Measurements from ENCODE around the gene D2HGDH.

DNA sequence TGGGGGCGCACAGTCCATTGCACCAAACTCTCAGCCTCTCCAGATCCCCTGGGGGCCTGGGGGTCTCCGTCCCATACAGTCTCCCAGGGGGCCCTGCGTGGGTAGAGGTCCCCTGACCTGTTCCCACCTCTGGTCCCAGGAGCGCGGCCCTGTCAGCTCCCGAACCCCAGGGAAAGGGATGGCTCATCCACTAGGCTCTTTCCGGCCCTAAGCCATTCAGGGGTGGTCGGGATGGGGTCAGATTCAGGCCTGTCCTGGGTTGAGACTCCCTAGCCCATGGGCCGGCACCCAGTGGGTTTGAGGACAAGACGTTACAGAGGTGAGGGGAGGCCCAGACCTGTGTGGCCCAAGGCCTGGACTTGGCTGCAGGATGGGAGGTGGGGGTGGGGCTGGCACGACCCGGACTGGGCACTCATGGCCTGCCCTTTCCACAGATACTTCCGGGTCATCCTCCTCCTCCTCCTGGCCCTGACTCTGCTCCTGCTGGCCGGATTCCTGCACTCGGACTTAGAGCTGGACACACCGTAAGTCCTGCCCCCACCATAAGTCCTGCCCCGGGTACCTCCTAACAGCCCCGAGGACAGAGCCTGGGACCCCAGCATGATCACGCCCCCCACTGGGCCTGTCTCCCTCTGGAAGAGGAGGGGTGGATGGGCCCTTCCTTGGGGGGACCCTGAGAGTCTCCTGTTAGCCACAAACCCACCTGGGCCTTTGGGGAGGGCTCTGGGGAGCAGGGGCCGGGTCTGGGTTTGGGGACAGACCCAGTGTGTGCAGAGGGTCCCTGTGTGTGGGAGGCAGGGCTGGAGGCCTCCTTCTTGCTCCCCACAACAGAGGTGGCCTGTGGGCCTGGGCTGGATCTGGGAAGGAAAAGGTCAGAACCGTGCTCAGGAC, 64.4 kb downstream of the D2HGDH start:
- TF ChIP-seq, protein P1, sequence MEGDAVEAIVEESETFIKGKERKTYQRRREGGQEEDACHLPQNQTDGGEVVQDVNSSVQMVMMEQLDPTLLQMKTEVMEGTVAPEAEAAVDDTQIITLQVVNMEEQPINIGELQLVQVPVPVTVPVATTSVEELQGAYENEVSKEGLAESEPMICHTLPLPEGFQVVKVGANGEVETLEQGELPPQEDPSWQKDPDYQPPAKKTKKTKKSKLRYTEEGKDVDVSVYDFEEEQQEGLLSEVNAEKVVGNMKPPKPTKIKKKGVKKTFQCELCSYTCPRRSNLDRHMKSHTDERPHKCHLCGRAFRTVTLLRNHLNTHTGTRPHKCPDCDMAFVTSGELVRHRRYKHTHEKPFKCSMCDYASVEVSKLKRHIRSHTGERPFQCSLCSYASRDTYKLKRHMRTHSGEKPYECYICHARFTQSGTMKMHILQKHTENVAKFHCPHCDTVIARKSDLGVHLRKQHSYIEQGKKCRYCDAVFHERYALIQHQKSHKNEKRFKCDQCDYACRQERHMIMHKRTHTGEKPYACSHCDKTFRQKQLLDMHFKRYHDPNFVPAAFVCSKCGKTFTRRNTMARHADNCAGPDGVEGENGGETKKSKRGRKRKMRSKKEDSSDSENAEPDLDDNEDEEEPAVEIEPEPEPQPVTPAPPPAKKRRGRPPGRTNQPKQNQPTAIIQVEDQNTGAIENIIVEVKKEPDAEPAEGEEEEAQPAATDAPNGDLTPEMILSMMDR (conservative IDR thresholded peaks at IDR 0.05; ENCODE audit: low read depth in 2 of 2): no peak
- TF ChIP-seq POLR2AphosphoS5 (IDR thresholded peaks at IDR 0.05; ENCODE audit: low read depth) (no peak), EZH2 (IDR thresholded peaks at IDR 0.05; ENCODE audit: low read depth, unreplicated experiment) (no peak), NANOG (IDR thresholded peaks at IDR 0.05; ENCODE audit: borderline replicate concordance) (no peak), EZH2phosphoT487 (IDR thresholded peaks at IDR 0.05; ENCODE audit: unreplicated experiment) (no peak), JUNB (IDR thresholded peaks at IDR 0.05; ENCODE audit: unreplicated experiment) (no peak), ZNF331 (CRISPR knock-in tag; IDR thresholded peaks at IDR 0.05; ENCODE audit: low read depth) (no peak), CREB1 (CRISPR knock-in tag; IDR thresholded peaks at IDR 0.05; ENCODE audit: low read depth) (no peak), STAT1 (IDR thresholded peaks at IDR 0.05; ENCODE audit: unreplicated experiment) (no peak), ZNF114 (CRISPR knock-in tag; IDR thresholded peaks at IDR 0.05) (no peak)
- TF ChIP-seq, protein P2, sequence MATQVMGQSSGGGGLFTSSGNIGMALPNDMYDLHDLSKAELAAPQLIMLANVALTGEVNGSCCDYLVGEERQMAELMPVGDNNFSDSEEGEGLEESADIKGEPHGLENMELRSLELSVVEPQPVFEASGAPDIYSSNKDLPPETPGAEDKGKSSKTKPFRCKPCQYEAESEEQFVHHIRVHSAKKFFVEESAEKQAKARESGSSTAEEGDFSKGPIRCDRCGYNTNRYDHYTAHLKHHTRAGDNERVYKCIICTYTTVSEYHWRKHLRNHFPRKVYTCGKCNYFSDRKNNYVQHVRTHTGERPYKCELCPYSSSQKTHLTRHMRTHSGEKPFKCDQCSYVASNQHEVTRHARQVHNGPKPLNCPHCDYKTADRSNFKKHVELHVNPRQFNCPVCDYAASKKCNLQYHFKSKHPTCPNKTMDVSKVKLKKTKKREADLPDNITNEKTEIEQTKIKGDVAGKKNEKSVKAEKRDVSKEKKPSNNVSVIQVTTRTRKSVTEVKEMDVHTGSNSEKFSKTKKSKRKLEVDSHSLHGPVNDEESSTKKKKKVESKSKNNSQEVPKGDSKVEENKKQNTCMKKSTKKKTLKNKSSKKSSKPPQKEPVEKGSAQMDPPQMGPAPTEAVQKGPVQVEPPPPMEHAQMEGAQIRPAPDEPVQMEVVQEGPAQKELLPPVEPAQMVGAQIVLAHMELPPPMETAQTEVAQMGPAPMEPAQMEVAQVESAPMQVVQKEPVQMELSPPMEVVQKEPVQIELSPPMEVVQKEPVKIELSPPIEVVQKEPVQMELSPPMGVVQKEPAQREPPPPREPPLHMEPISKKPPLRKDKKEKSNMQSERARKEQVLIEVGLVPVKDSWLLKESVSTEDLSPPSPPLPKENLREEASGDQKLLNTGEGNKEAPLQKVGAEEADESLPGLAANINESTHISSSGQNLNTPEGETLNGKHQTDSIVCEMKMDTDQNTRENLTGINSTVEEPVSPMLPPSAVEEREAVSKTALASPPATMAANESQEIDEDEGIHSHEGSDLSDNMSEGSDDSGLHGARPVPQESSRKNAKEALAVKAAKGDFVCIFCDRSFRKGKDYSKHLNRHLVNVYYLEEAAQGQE (IDR thresholded peaks at IDR 0.05; ENCODE audit: unreplicated experiment): no peak
- TF ChIP-seq, protein P3, sequence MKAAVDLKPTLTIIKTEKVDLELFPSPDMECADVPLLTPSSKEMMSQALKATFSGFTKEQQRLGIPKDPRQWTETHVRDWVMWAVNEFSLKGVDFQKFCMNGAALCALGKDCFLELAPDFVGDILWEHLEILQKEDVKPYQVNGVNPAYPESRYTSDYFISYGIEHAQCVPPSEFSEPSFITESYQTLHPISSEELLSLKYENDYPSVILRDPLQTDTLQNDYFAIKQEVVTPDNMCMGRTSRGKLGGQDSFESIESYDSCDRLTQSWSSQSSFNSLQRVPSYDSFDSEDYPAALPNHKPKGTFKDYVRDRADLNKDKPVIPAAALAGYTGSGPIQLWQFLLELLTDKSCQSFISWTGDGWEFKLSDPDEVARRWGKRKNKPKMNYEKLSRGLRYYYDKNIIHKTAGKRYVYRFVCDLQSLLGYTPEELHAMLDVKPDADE (IDR thresholded peaks at IDR 0.05): no peak
